HG02981 (cell line): ENCODE results near the gene CORO2B.

Source experiments
- ATAC-seq: cut with Tn5 transposase; IDR thresholded peaks from one replicate; pipeline ENCODE4 v1.9.1; 2021; ENCODE audit warnings: mild to moderate bottlenecking, moderate library complexity; ENCODE audit not compliant: unreplicated experiment

The CORO2B gene

DNA sequence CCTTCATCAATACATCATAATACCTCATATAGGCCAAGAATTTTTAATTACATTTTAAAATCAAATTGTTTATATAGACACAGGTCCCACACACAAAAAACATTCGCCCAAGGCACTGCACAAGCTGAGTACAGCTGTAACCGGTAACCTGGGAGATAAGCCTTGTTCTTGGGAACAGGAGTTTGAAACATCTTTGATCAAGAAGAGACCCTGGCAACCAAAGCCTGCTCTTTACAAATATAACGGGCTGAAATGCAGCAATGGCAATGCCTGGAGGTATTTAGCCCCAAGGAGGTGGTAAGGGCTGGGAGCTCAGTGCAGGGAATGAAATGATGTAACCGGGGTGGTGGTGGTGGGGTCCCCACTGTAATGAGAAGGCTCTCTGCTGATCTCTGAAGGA is 7.2 kb upstream of the CORO2B start:
- ATAC-seq = no peak

DNA sequence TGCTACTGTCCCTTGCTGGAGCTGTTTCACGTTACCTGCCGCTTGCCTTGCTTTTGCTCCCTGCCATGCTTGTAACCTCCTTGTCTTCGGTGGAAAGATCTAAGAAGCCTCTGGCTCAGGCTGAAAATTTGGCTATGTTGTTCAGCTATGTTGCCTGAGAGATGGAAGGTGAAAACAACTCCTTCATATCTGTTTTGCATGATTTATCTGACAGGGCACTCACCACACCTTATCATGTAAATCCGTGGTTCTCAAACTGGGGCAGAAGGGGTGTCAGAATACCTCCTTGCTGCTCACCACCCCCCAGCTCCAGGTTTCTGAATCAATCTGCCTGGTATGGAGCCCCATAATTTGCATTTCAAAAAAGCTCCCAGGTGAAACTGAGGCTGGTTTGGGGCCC is 6.5 kb upstream of the CORO2B start:
- no peak for ATAC-seq

DNA sequence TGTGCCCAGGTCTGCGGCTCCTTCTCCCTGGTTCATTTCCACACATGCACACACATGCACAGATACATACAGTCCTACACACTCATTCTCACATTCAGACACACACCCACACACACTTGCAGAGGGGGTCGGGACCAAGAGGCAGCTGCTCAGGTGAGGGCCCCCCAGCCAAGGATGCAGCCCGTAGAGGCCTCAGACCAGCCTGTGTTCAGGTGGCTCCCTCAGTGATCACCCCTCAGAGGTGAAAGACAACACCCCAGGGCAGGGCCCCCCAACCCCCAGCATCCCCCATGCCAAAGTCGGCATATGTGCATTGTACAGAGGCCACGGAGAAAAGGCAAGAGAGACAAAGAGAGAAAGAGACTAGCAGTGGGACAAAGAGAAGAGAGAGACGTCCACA is 5.9 kb upstream of the CORO2B start:
- no peak for ATAC-seq

DNA sequence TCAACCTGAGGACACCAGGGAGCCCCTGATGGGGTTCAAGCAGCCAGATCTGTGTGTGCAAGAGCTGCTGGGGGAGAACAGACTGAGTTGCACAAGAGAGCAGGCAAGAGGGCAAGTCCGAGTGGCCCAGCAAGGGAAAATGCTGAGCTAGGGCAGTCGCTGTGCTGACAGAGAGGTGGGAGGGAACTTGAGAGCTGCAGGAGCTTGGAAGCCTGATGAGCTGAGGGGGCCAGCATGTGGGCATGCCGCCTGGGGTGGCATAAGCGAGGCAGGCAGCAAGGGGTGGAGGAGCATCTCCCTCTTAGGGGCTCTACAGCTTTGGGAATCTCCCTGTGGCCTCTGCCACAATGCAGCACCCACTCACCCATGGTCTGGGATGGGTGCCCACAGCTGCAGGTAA is 4.7 kb upstream of the CORO2B start:
- ATAC-seq = no peak

DNA sequence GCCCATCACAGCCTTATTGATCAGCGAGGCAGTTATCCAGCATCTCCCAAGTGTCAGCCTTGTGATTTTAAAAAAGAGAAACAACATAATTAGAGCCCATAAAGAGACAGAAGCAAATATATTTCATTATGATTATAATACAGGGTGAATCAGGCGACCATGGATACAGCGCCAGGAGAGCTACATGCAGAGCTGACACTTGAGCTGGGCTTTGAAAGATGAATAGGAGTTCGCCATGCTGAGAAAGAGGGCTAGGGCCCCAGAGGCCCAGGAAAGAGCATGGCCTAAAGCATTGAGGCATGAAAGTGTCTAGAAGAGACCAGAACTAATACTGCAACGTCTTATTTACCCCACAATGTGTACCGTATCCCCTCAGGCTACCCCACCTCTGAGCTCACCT is 4.2 kb upstream of the CORO2B start:
- ATAC-seq = no peak

DNA sequence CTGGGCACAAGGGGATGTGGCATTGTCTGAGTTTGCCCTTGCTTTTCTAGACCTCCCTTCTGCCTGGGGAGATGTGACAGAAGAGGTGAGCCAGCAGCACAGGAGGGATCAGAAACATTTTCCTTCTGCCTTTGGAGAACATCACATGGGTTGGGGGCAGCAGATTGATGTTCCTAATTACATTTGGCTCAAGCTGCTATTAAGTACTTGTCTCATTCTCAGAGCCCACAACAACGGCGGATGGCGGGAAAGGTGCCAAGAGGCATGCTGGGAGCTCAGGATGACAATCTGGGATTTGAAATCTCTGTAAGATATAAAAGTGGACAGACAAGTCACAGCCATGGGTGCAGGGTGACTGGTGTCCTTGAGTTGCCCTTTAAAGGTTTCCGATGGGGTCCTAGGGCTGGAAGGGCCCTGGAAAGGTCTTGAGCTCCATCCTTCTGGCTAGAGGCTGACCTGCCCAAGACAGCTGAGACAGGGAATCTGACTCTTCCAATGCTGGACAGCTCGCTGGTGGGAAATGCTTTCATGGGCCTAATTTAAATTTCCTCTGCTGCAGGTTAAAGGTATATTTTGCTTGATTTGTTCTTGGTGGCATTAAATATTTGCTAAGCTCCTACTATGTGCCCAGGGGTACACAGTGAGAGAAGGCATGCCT is 2.4 kb upstream of the CORO2B start:
- ATAC-seq = no peak

DNA sequence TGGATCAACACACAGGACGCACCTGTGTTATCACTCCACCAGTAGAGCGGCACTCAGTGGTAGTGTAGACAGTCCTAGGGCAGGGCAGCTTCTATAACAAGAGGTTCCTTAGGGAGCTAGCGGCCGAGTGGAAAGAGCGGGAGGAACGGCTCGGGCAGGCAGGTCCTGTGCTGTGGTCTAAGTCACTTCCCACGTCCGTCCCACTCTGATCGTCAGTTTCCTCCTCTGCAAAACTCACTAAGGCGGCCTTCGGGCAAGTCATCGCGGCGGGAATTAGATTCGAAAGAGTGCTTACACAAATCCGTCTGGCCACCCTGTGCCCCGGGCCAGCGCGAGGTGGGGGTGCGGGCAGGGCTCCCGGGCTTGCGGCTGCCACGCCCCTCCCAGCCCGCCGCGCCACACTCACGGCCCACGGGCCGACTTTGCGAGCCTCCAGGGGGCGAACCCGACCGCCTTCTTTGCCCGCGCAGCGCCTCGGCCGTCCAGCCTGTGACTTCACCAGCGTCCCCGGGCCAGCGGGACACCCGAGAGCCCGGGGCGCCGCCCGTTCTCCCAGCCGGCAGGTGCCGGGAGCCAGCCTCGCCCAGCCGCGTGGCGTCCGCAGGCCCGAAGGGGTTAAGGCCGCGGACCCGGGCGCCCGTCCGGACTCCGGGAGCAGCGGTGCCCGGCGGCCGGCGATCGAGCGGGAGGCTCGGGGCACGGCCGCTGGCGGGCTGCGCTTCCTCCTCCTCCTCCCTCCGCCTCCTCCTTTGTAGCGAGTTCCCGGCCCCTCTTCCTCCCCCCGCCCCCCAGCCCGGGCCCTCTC is 416 bp upstream of the CORO2B start:
- no peak for ATAC-seq

DNA sequence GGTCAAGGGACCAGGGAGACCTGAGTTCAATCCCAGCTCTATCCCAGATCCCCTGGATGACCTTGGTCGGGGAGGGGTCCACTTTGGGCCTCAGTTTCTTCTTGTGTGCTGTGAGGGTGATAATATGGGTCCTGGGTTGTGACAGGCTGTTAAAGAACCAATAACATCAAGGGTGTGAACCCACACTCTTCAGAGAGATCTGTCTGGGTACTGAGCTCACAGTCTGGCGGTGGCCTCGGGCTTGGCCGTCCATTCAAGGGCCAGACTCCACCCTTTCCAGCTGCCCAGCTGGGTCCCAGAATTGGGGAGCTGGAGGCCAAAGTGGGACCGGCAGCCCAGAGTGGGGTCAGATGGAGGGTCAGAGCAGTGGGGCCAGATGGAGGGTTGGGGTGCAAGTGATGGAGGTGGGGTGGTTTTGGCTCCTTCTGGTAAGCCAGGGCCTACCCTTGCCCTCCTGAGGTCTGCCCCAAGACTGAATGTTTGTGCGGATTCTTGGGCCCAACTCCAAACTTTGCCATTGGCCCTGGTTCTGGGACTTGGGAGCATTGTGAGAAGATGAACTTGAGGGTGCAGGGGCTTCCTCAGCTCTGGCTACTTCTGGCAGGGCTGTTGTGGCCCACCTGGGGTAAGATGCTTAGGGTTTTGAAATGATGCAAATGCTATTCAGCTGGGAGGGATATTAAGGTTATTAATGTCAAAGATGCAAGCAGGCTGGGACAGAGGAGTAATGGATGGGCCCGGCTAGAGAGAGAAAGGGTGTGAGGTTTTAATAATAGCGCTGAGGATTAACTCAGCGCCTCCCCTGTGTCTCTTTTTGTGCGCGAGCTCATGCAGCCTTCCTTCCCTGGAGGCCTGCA is 1.5 kb downstream of the CORO2B start:
- ATAC-seq = no peak

DNA sequence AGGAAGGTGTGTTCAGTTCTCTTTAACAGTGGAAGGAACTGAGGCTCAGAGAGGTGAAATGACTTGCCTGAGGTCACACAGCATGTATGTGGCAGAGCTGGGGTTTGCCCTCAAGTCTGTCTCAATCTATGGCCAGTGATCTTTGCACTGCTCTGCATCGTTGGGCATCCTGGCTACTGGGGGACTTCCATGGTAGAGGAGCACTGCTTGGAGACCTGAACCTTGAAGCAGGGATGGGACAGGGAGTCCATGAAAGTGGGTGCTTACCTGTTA is 2.0 kb downstream of the CORO2B start:
- ATAC-seq = no peak

DNA sequence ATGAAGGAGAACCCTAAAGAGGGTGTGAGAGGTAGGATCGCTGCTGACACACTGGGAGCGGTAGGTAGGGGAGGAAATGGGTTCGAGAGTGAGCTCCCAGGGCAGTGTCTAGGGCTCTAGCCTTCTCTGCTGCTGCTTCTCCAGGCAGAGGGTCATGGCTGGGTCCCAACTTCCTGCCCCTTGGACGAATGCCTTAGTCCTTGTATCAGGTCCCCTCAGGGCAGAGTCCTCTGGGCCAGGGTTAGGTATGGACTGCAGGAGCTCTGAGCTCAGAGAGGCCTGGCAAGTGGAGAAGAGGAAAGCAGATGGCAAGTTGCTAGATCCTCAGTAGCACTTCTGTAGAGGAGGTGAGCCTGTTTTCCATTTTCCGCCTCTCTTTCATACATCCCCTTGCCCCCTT is 2.9 kb downstream of the CORO2B start:
- no peak for ATAC-seq

DNA sequence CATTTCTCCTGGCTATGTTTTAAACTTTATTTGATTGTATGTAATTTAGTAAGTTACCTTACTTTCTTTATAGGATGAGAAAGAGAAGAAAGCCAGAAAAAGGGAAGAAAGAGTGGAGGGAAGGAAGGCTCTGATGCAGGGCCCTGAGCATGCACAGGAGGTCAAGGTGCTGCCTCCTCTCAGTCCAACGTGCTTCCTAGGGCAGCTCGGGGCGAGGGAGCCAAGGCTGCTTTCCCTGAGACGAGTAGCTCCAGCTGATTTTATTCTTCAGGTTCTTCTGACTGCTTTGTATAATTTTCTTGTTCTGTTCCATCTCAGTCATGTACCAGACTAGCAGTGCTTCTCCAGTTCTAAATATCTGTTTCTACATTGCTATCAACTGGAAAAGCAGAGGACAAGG is 3.4 kb downstream of the CORO2B start:
- no peak for ATAC-seq

DNA sequence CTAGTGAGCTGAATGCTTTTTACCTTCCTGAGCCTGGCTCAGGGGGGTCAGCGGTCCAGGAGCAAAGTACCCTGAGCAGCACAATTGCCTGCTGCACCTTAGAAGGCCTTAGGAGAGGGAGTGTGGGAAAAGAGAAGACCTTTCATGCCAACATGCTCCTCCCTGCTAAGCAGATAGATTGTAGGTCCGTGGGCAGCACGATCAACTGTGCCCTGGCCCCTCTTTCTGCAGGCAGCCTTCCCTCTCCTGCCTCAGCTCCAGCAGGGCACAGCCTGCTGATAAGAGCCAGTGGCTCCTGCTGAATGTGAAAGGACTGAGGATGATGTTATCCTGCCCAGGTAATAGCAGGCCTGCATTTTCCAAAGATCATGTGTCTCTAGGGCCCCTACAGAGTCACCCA is 4.1 kb downstream of the CORO2B start:
- ATAC-seq = no peak

DNA sequence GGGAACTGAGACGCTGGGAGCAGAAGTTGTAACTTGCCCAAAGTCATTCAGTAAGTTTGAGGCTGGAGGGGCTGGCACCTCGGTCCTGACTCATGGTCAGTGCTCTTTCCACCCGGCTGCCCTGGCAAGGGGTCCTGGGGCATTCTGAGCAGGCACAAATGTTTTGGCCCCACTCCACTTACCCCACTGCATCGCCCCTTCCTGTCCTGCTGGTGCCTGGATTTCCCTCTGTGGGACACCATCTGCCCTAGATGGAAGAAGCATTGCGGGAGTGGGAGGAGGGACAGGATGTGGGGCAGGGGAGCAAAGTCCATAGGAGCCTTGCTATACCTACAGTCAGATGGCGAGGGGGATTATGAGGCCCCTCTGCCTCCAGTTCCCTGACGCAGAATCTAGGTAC is 4.5 kb downstream of the CORO2B start:
- ATAC-seq = no peak

DNA sequence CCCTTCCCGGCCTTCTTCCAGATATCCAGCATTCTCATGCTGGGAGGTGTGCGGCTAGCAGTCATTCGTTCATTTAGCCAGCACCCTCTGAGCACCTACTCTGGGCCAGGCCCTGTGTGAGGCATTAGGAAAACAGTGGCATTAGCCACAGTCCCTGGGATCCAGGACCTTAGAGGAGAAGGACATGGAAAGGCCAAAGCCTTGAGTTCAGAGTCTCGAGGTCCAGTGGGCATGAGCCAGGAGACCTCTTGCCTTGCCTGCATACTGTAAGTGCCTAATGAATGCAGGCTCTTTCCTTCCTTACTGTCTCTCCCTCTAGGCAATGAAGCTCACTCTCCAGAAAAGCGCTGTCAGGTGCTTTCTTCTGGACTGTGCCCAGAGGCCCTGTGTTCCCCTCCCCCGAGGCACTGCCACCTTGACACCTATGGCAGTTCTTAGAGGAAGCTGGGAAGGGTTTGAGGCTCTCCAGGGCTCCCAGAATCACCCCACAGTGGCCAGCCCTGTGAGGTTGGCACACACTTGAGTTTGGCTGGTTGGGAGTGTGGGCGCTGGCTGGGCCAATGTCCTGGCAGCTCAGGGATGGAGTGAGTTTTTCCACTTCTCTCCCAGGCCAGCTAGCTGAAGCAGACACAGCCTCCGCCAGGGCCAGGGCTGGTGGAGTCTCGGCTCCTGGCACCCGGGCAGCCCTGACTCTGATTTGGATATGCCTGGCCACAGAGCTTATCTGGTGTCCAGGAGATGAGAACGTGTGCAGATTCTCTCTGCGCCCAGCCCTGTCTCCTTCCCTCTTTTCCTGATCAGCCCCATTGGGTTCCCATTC is 5.4 kb downstream of the CORO2B start:
- ATAC-seq = no peak

DNA sequence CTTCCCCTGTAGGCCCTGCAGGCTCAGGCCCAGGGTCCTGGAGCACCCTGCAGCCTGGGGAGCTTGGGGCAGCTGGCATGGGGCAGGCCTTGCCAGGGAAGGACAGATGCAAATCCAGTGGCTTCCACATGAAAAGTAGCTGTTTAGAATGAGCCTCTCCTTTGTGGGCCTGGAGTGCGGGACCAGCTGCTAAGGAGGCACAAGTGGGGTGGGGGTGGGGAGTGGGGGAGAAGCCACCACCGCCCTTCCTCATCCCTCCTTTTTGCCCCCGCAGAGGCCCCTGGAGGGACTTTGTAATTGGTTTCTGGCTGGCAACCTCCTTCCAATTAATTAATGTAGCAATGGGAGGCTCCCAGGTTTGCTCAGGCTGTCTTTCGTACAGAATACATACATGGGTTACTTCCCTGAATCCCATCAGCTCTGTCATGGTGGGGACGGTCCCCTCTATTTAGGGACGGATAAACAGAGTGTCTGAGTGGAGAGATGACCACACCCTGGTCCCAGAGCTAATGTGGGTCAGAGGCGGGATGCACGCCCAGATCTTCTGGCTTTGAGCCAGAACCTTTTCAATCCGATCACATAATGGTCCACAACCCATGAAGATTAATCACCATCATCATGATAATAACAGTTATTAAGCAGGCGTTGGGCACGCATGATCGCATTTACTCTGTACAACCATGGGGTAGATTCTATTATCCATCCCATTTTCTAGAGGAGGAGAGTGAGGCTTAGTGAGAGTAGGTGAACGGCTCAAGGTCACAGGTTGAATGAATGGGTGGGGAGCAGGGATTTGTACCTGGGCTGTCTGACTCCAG is 6.2 kb downstream of the CORO2B start:
- no peak for ATAC-seq

DNA sequence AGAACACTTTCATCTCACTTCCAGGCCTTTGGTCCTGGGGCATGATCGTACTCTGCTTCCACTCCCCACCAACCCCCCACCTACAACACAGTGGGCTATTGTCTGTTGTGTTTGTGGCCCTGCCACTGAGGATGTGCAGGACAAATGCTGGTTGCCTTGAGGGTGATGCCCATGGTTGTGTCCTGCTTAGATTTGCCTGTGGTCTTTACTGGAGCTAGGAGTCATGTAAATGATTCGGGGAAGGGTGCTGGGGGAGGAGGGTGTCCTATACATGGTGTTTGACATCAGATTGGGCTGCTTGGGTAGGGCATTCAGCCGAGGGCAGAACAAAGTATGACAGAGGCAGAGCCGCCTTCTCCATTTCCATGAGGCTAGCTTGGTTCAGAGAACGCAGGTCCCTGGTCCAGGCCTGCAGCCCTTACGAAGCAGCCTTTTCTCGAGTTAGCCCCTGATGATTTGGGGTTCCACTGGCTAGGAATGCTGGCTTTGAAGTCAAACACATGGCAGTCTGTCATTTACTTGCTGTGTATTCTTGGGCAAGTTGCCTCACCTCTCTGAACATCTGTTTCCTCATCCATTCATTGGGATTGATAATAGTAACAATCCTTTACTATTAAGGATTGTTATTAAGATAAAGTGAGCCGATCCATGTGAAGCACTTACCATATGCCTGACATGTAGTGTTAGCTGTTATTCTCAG is 6.9 kb downstream of the CORO2B start:
- no peak for ATAC-seq

DNA sequence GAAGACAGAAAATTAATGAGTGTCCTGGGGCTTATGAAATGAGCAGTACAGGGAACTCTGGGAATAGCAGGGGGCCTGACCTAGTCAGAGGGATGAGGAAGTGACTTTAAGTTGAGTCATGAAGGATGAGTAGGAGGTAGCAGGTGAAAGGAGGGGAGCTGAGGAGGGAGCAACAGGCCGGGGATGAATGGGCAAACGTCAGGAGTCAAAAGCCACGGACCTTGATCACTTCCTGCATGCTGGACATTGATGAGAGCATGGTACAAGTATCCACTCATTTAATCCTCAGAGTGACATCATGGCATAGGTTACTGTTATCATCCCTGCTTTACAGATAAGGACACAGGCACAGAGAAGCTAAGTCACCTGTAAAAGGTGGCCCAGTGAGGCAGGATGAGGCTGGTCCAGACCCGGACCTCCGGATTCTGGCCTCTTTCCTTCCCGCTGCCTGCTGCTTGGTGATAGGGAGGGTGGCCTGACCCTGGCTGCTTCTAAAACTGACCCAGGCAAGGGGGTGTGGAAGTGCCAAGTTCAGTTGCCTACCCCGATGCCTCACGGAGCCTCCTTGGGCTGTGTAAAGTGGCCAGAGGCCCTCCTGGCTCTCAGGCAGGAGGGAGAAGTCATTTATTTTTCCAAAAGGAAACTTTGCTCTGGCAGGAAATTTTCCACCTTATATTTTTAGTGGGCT is 7.6 kb downstream of the CORO2B start:
- ATAC-seq = no peak

DNA sequence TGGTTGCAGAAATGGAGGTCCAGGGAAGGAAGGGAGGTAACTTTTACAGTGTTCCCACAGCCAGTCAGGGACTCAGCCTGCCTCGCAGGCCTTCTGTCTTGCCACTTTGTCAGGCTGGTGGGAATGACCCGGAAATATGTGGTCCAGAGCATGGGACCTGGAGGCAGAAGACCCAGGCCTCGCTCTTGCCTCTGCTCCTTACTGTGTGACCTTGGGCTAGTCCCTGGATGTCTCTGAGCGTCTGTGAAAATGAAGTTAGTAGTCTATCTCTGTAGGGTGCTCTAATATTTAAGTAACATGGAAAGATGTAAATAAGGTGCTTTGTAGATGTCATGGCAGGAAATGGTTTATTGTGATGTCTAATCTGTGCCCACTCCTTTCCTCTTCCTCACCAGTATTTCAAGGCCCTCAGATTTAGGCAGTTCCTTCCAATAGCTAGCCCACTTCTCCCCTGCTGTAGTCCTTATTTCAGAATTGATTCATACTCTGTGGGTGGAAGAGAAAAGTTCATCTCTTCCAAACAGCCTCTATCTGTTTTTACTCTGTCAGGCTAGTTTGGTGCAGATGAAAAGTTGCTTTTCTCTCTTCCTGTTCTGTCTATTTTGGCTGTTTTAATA is 9.1 kb downstream of the CORO2B start:
- no peak for ATAC-seq

DNA sequence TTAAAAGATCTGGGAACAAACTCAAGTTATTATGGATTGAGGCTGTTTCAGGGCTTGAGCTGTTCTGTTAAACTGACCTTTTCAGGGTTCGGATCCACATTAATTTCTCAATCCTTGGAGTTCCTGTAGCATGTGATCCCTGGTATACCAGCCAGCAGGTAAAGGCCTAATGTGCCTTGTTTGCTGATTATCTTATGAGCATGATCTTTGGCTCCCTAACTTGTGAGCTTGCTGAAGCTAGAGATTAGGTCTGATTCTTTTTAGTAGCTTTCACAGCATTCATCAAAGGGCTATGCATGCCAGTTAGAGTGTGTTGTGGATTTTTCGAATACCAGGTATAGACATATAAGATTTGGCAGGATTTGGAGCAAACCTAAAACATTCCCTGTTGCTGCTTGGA is 10.3 kb downstream of the CORO2B start:
- ATAC-seq = no peak
